MV-4-11 (cell line): Measurements from ENCODE around the gene GRIK4.

Experiments used
- DNase-seq: peaks from one replicate; lab custom pipeline; 2025; lab: John Stamatoyannopoulos, UW

The GRIK4 gene

GRCh38 chr11:120882175-120882574, 370.6 kb downstream of the GRIK4 start:
- no peak for DNase-seq

GRCh38 chr11:120883404-120884080, 372.0 kb downstream of the GRIK4 start:
- DNase-seq: no peak

GRCh38 chr11:120884154-120885020, 372.8 kb downstream of the GRIK4 start:
- no peak for DNase-seq

- no peak for DNase-seq
Observed at GRCh38 chr11:120890609-120891320, 379.2 kb downstream of the GRIK4 start.

GRCh38 chr11:120893440-120894201, 382.1 kb downstream of the GRIK4 start:
- DNase-seq: no peak

- no peak for DNase-seq
Observed at GRCh38 chr11:120894202-120894985, 382.8 kb downstream of the GRIK4 start.

- no peak for DNase-seq
Observed at GRCh38 chr11:120896687-120897086, 385.1 kb downstream of the GRIK4 start.

GRCh38 chr11:120898568-120898967, 387.0 kb downstream of the GRIK4 start:
- no peak for DNase-seq

GRCh38 chr11:120899720-120900119, 388.2 kb downstream of the GRIK4 start:
- DNase-seq: no peak

GRCh38 chr11:120900643-120901042, 389.1 kb downstream of the GRIK4 start:
- no peak for DNase-seq

- no peak for DNase-seq
Observed at GRCh38 chr11:120903686-120904085, 392.1 kb downstream of the GRIK4 start.

GRCh38 chr11:120904116-120904515, 392.6 kb downstream of the GRIK4 start:
- DNase-seq: no peak

- DNase-seq: no peak
Observed at GRCh38 chr11:120906766-120907165, 395.2 kb downstream of the GRIK4 start.

- no peak for DNase-seq
Observed at GRCh38 chr11:120907971-120908370, 396.4 kb downstream of the GRIK4 start.

- peak; percentile 74 for DNase-seq
Observed at GRCh38 chr11:120908461-120909181, 397.1 kb downstream of the GRIK4 start.

GRCh38 chr11:120909676-120910416, 398.3 kb downstream of the GRIK4 start:
- peak; percentile 2 for DNase-seq

- no peak for DNase-seq
Observed at GRCh38 chr11:120911943-120912342, 400.4 kb downstream of the GRIK4 start.

GRCh38 chr11:120912504-120912903, 401.0 kb downstream of the GRIK4 start:
- DNase-seq: peak; percentile 13

- DNase-seq: no peak
Observed at GRCh38 chr11:120912915-120913314, 401.4 kb downstream of the GRIK4 start.

GRCh38 chr11:120914021-120914420, 402.5 kb downstream of the GRIK4 start:
- DNase-seq: no peak
